ENCODE measurements around the gene COX6B2.

COX6B2 gene

GRCh38 chr19:55383279-55384130, 29.0 kb upstream of the COX6B2 start:
- DNase-seq (ENCODE audit: low read depth in 2 of 2) = peak in 1 of 2 donors; percentile 14

- no peak for DNase-seq (ENCODE audit: low read depth in 2 of 2)
These were observed 28.1 kb upstream of the COX6B2 start for GRCh38 chr19:55382522-55383054.

- DNase-seq (ENCODE audit: low read depth in 2 of 2) = no peak
These were observed 27.5 kb upstream of the COX6B2 start for GRCh38 chr19:55382013-55382412.

- DNase-seq (ENCODE audit: low read depth in 2 of 2) = no peak
These were observed 24.7 kb upstream of the COX6B2 start for GRCh38 chr19:55379174-55379573.

GRCh38 chr19:55377356-55378131, 23.0 kb upstream of the COX6B2 start:
- DNase-seq (ENCODE audit: low read depth in 2 of 2) = no peak

GRCh38 chr19:55376241-55376933, 21.9 kb upstream of the COX6B2 start, which contains the start of gene TMEM190:
TSS of gene TMEM190 (plus strand) at chr19:55376826. CDS start at chr19:55376854, 28 bp downstream.
- no peak for DNase-seq (ENCODE audit: low read depth in 2 of 2)

- no peak for DNase-seq (ENCODE audit: low read depth in 2 of 2)
These were observed 19.7 kb upstream of the COX6B2 start for GRCh38 chr19:55373993-55374757.

- no peak for DNase-seq (ENCODE audit: low read depth in 2 of 2)
These were observed 18.9 kb upstream of the COX6B2 start for GRCh38 chr19:55373306-55373992.

- no peak for DNase-seq (ENCODE audit: low read depth in 2 of 2)
These were observed 18.0 kb upstream of the COX6B2 start for GRCh38 chr19:55372316-55373081.

- no peak for DNase-seq (ENCODE audit: low read depth in 2 of 2)
These were observed 15.9 kb upstream of the COX6B2 start, which contains the start of gene IL11 for GRCh38 chr19:55370305-55370988. TSS of gene IL11 (minus strand) at chr19:55370463. CDS start at chr19:55370310, 153 bp downstream.

GRCh38 chr19:55369653-55370304, 15.3 kb upstream of the COX6B2 start:
- peak in 1 of 2 donors; percentile 33 for DNase-seq (ENCODE audit: low read depth in 2 of 2)

GRCh38 chr19:55368701-55369563, 14.4 kb upstream of the COX6B2 start:
- no peak for DNase-seq (ENCODE audit: low read depth in 2 of 2)

GRCh38 chr19:55368106-55368505, 13.6 kb upstream of the COX6B2 start:
- DNase-seq (ENCODE audit: low read depth in 2 of 2) = no peak

- DNase-seq (ENCODE audit: low read depth in 2 of 2) = no peak
These were observed 12.3 kb upstream of the COX6B2 start for GRCh38 chr19:55366790-55367189.

- DNase-seq (ENCODE audit: low read depth in 2 of 2) = no peak
These were observed 11.4 kb upstream of the COX6B2 start for GRCh38 chr19:55365964-55366363.

- no peak for DNase-seq (ENCODE audit: low read depth in 2 of 2)
These were observed 10.7 kb upstream of the COX6B2 start for GRCh38 chr19:55365245-55365644.

GRCh38 chr19:55362990-55363716, 8.6 kb upstream of the COX6B2 start, which contains the start of gene GARIN5B:
TSS of gene GARIN5B (minus strand) at chr19:55363260. CDS start at chr19:55363066, 194 bp downstream.
- DNase-seq (ENCODE audit: low read depth in 2 of 2) = no peak

Data from activated CD4-positive, alpha-beta T cell treated with anti-CD3 and anti-CD28 coated beads for 24 hours (primary cell).